GM12878 (cell line): ENCODE results near the gene RHOG. TPM values are rescaled to one million over a fixed set of nuclear protein-coding genes. Genes with fewer than 3 reads are reported as not detected.
A peak's percentile ranks its signal among the peaks of the same experiment; 100 is the strongest.

ENCODE experiments used
- CHD1 ChIP-seq: IDR thresholded peaks from 2 replicates; pipeline ENCODE4 v1.6.1; 2012; ENCODE audit warnings: low read depth, low read length, improper control_type of control experiment
- EZH2 ChIP-seq: IDR thresholded peaks from 2 replicates; pipeline ENCODE4 v1.6.1; 2012; ENCODE audit warnings: low read depth, mild to moderate bottlenecking, control low read depth, inconsistent platforms, low read length, borderline replicate concordance; ENCODE audit not compliant: control insufficient read depth
- GABPA ChIP-seq: IDR thresholded peaks from 2 replicates; pipeline ENCODE4 v1.6.1; 2014; ENCODE audit warnings: antibody characterized with exemption, low read depth, mild to moderate bottlenecking, inconsistent platforms
- HDAC2 ChIP-seq: fragments of 200-600 bp; sonication (generic); IDR thresholded peaks from 2 replicates; pipeline ENCODE4 v1.6.1; 2017
- HDGF ChIP-seq: fragments of 450-650 bp; IDR thresholded peaks from 2 replicates; pipeline ENCODE4 v1.6.1; 2016; ENCODE audit warnings: antibody characterized with exemption
- JUND ChIP-seq: IDR thresholded peaks from 2 replicates; pipeline ENCODE4 v1.6.1; 2012; ENCODE audit warnings: low read depth, mild to moderate bottlenecking, low read length, improper control_type of control experiment, moderate library complexity
- MEF2B ChIP-seq: fragments of 450-650 bp; IDR thresholded peaks from 2 replicates; pipeline ENCODE4 v1.6.1; 2018; ENCODE audit warnings: mild to moderate bottlenecking, moderate library complexity; ENCODE audit not compliant: partially characterized antibody, poor library complexity, severe bottlenecking
- NFIC ChIP-seq: IDR thresholded peaks from 2 replicates; pipeline ENCODE4 v1.6.1; 2012; ENCODE audit warnings: low read depth, mild to moderate bottlenecking, inconsistent platforms, low read length, moderate library complexity
- RAD21 ChIP-seq: IDR thresholded peaks from 2 replicates; pipeline ENCODE4 v1.6.1; 2011; ENCODE audit warnings: mild to moderate bottlenecking, low read depth, low read length, moderate library complexity; ENCODE audit not compliant: insufficient read depth
- RCOR1 ChIP-seq: conservative IDR thresholded peaks from 2 replicates; pipeline ENCODE4 v1.6.1; 2012; ENCODE audit warnings: low read depth, low read length, improper control_type of control experiment
- SIN3A ChIP-seq: IDR thresholded peaks from 2 replicates; pipeline ENCODE4 v1.6.1; 2012; ENCODE audit warnings: low read depth, low read length, improper control_type of control experiment
- SMAD5 ChIP-seq: IDR thresholded peaks from 2 replicates; pipeline ENCODE4 v1.6.1; 2016; ENCODE audit warnings: antibody characterized with exemption, low read depth
- SUPT20H ChIP-seq: IDR thresholded peaks from 2 replicates; pipeline ENCODE4 v1.6.1; 2011; ENCODE audit warnings: low read depth, mild to moderate bottlenecking, low read length, moderate library complexity, borderline replicate concordance; ENCODE audit not compliant: control insufficient read depth
- TBL1XR1 ChIP-seq: IDR thresholded peaks from 2 replicates; pipeline ENCODE4 v1.6.1; 2012; ENCODE audit warnings: low read depth, low read length, improper control_type of control experiment
- TCF3 ChIP-seq: IDR thresholded peaks from 2 replicates; pipeline ENCODE4 v1.6.1; 2012; ENCODE audit warnings: low read depth, mild to moderate bottlenecking, low read length, borderline replicate concordance; ENCODE audit not compliant: insufficient read depth
- YY1 ChIP-seq: IDR thresholded peaks from 2 replicates; pipeline ENCODE4 v1.6.1; 2011; ENCODE audit warnings: low read depth, mild to moderate bottlenecking, low read length
- polyA plus RNA-seq, 11 experiments: library from polyadenylated mRNA; depleted of rRNA in 4 of 11; unstranded in 6 of 11; stranded (reverse) in 5 of 11; fragments of >200 nt; fragmentation: Nextera tagmentation in 4 of 11; fragmentation: Illumina TruSeq in 1 of 11; extraction: Ambion mirVana in 4 of 11; extraction: Trizol in 1 of 11; gene quantifications; 1 replicate in 1 of 11; 2 replicates in 10 of 11; pipeline versions ENCODE4 v1.2.1 to v1.2.3, GENCODE V29; 2011 to 2016; ENCODE audit warnings: inconsistent platforms in 2 of 11, missing spikeins in 2 of 11, low read depth in 1 of 11
- total RNA-seq, 4 experiments: library from RNA; depleted of rRNA in 3 of 4; stranded (reverse); fragments of >200 nt in 3 of 4; fragmentation: Illumina TruSeq in 1 of 4; extraction: Trizol in 1 of 4; gene quantifications; 2 replicates each; pipeline versions ENCODE4 v1.2.1 to v1.2.3, GENCODE V29; 2013 to 2021
- TF ChIP-seq, protein P1 (sequence below): IDR thresholded peaks from 2 replicates; pipeline ENCODE4 v1.6.1; 2012; ENCODE audit warnings: mild to moderate bottlenecking, low read depth, low read length
- TF ChIP-seq, protein P2 (sequence below), 3 experiments: IDR thresholded peaks in 2 of 3; conservative IDR thresholded peaks in 1 of 3; 2 replicates each; pipeline ENCODE4 v1.5.1; 2011; ENCODE audit warnings: low read depth in 3 of 3, low read length in 3 of 3, mild to moderate bottlenecking in 3 of 3, control low read depth in 2 of 3, moderate library complexity in 2 of 3, inconsistent platforms in 1 of 3, mixed read lengths in 1 of 3; ENCODE audit not compliant: control insufficient read depth in 2 of 3, insufficient read depth in 1 of 3; ENCODE audit errors: extremely low read depth in 1 of 3
- TF ChIP-seq, protein P3 (sequence below): fragments of 450-650 bp; IDR thresholded peaks from 2 replicates; pipeline ENCODE4 v1.6.1; 2016; ENCODE audit warnings: mild to moderate bottlenecking
- TF ChIP-seq, protein P4 (sequence below): IDR thresholded peaks from 2 replicates; pipeline ENCODE4 v1.6.1; 2011; ENCODE audit warnings: borderline replicate concordance, low read depth, mild to moderate bottlenecking, moderate library complexity, low read length; ENCODE audit not compliant: insufficient read depth, poor library complexity, severe bottlenecking

The RHOG gene
- total and polyA plus RNA-seq, 10 of the 15 experiments (the other 5 are each of a cell fraction or from before 2014, with no cell fraction given): 16.0 to 172 (median 94.8) TPM

DNA sequence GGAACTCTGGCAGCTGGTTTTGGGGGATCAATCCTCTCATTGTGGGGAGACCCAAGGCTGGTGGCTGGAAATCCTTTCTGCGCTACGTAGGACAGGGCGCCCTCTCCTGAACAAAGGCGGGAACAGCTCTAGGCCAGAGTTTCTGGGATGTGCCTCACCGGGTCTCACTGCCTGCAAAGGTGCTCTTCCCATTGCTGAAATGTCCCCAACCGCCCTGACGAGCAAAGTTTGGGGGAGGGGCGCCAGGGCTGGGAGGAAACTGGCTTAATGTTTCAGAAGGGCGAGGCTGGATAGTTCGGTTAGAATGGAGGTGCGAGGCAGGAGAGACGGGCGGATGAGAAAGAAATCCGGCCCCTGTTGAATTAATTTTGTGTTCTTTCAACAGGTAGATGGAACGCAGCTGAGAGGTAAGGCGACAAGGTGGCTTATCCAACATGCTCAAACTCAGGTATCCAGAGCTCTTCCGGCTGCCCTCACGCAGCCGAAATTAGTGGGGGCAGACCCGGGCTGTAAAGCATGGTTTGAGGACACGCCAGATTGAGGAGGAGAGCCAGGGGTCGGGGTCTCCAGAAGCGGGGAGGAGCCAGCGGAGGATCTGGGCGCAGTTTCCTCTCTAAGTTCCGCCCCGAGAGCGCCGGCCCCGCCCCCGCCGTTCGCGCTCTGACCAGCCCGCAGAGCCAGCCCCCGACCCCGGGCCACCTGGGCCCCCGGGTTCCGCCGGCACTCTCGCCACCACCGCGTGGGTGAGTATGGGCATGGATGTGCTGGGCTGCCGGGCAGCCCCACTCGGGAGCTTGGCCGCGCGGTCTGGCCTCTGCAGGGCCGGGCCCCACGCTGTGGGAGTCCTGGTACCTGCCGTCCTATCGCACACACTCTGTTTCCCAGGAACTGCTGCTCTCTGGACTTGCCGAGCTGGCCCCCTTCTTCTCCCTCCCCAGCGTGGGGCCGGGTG is 32.6 kb downstream of the RHOG start, which contains the start of gene PGAP2 (continued):
- TF ChIP-seq, protein P1, sequence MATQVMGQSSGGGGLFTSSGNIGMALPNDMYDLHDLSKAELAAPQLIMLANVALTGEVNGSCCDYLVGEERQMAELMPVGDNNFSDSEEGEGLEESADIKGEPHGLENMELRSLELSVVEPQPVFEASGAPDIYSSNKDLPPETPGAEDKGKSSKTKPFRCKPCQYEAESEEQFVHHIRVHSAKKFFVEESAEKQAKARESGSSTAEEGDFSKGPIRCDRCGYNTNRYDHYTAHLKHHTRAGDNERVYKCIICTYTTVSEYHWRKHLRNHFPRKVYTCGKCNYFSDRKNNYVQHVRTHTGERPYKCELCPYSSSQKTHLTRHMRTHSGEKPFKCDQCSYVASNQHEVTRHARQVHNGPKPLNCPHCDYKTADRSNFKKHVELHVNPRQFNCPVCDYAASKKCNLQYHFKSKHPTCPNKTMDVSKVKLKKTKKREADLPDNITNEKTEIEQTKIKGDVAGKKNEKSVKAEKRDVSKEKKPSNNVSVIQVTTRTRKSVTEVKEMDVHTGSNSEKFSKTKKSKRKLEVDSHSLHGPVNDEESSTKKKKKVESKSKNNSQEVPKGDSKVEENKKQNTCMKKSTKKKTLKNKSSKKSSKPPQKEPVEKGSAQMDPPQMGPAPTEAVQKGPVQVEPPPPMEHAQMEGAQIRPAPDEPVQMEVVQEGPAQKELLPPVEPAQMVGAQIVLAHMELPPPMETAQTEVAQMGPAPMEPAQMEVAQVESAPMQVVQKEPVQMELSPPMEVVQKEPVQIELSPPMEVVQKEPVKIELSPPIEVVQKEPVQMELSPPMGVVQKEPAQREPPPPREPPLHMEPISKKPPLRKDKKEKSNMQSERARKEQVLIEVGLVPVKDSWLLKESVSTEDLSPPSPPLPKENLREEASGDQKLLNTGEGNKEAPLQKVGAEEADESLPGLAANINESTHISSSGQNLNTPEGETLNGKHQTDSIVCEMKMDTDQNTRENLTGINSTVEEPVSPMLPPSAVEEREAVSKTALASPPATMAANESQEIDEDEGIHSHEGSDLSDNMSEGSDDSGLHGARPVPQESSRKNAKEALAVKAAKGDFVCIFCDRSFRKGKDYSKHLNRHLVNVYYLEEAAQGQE: no peak
- no peak for TF ChIP-seq CHD1
- TF ChIP-seq, protein P2, sequence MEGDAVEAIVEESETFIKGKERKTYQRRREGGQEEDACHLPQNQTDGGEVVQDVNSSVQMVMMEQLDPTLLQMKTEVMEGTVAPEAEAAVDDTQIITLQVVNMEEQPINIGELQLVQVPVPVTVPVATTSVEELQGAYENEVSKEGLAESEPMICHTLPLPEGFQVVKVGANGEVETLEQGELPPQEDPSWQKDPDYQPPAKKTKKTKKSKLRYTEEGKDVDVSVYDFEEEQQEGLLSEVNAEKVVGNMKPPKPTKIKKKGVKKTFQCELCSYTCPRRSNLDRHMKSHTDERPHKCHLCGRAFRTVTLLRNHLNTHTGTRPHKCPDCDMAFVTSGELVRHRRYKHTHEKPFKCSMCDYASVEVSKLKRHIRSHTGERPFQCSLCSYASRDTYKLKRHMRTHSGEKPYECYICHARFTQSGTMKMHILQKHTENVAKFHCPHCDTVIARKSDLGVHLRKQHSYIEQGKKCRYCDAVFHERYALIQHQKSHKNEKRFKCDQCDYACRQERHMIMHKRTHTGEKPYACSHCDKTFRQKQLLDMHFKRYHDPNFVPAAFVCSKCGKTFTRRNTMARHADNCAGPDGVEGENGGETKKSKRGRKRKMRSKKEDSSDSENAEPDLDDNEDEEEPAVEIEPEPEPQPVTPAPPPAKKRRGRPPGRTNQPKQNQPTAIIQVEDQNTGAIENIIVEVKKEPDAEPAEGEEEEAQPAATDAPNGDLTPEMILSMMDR (IDR thresholded peaks at IDR 0.05 in 2 of 3, conservative IDR thresholded peaks at IDR 0.05 in 1 of 3; ENCODE audit: control insufficient read depth in 2 of 3, extremely low read depth in 1 of 3, insufficient read depth in 1 of 3, low read depth in 3 of 3, low read length in 3 of 3): peak; percentile 71 to 75 (median 73)
- TF ChIP-seq NFIC: no peak
- 0 out of 2 replicates have a peak, but pooled peaks have one; percentile 8 for TF ChIP-seq TCF3
- no peak for TF ChIP-seq HDGF
- TF ChIP-seq EZH2: no peak
- TF ChIP-seq SIN3A: no peak
- no peak for TF ChIP-seq TBL1XR1
- TF ChIP-seq, protein P3, sequence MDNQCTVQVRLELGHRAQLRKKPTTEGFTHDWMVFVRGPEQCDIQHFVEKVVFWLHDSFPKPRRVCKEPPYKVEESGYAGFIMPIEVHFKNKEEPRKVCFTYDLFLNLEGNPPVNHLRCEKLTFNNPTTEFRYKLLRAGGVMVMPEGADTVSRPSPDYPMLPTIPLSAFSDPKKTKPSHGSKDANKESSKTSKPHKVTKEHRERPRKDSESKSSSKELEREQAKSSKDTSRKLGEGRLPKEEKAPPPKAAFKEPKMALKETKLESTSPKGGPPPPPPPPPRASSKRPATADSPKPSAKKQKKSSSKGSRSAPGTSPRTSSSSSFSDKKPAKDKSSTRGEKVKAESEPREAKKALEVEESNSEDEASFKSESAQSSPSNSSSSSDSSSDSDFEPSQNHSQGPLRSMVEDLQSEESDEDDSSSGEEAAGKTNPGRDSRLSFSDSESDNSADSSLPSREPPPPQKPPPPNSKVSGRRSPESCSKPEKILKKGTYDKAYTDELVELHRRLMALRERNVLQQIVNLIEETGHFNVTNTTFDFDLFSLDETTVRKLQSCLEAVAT: no peak
- no peak for TF ChIP-seq SUPT20H
- no peak for TF ChIP-seq MEF2B
- no peak for TF ChIP-seq HDAC2
- TF ChIP-seq, protein P4, sequence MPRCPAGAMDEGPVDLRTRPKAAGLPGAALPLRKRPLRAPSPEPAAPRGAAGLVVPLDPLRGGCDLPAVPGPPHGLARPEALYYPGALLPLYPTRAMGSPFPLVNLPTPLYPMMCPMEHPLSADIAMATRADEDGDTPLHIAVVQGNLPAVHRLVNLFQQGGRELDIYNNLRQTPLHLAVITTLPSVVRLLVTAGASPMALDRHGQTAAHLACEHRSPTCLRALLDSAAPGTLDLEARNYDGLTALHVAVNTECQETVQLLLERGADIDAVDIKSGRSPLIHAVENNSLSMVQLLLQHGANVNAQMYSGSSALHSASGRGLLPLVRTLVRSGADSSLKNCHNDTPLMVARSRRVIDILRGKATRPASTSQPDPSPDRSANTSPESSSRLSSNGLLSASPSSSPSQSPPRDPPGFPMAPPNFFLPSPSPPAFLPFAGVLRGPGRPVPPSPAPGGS: no peak
- TF ChIP-seq RCOR1: no peak
- peak; percentile 62 for TF ChIP-seq RAD21
- TF ChIP-seq GABPA: no peak
- no peak for TF ChIP-seq JUND
- 0 out of 2 replicates have a peak, but pooled peaks have one; percentile 11 for TF ChIP-seq YY1
- TF ChIP-seq SMAD5: no peak
